Measurements from ENCODE around the gene CGN.

The CGN gene

DNA sequence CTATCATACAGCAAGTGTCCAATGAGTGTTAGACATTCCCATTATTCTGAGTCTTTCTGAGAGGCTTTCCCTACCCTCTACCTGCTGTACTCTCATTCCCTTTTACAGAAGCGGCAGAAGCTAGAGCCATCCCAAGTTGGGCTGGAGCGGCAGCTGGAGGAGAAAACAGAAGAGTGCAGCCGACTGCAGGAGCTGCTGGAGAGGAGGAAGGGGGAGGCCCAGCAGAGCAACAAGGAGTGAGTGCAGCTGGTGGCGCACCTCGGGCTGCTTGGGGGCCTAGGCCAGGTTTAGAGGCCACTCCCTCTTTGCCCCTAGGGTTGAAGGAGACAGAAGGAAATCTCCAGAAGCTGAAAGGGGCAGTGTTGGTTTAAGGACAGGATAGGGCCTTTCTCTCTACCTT is 12.1 kb downstream of the CGN start:
- DNase-seq: no peak

DNA sequence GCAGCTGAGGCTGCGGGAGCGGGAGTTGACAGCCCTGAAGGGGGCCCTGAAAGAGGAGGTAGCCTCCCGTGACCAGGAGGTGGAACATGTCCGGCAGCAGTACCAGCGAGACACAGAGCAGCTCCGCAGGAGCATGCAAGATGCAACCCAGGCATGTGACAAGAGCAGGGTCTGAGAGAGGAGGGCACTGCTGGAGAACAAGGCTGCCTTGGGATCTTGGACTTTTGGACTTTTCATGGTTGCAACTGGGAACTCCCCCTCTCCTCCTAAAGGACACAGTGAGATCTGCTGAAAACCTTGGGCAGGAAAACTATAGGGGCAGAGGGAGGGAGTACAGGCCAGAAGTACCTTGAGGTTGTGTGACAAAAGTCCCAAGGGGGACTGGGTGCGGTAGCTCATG is 13.5 kb downstream of the CGN start:
- DNase-seq: no peak

DNA sequence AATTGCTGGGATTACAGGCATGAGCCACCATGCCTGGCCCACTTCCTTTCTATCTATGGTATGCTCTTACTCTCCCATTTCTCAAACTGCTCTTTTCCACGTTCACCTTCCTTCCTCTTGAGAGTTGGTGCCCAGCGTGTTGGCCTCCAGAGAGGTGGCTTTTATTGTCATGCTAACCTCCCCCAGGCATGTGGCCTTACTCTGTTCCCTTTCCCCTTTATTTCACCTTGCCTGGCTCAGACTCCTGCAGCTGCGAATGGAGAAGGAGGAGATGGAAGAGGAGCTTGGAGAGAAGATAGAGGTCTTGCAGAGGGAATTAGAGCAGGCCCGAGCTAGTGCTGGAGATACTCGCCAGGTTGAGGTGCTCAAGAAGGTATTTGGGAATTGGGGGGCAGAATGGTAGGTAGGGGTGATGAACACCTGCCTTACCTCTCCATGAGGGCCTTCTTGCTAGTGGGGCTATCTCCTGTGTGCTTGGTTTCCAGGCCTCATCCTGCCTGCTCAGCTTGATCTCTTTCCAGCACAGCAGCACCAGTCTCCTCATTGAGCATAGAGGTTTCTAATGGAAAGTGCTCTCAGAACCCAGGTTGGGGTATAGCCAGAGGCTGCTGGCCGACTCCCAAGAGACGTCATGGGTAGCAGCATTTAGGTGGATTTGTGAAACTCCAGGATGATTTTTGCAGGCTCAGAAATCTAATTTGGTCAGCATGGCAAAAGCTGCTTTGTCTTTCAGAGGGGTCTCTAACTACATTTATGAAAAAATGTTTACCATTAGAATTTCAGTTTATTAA is 15.7 kb downstream of the CGN start:
- DNase-seq: no peak

DNA sequence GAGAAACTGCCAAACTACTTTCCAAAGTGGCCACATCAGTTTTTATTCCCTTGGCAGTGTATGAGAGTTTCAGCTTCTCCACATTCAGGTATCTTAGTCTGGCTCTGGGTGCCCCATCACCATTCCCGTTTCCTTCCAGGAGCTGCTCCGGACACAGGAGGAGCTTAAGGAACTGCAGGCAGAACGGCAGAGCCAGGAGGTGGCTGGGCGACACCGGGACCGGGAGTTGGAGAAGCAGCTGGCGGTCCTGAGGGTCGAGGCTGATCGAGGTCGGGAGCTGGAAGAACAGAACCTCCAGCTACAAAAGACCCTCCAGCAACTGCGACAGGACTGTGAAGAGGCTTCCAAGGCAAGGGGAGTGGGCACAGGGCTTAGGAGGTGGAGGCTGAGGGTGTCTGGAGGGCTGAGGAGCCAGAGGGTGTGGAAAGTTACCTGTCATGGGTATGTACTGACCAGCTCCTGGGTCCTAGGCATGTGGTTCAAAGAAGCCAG is 18.1 kb downstream of the CGN start:
- DNase-seq: no peak

DNA sequence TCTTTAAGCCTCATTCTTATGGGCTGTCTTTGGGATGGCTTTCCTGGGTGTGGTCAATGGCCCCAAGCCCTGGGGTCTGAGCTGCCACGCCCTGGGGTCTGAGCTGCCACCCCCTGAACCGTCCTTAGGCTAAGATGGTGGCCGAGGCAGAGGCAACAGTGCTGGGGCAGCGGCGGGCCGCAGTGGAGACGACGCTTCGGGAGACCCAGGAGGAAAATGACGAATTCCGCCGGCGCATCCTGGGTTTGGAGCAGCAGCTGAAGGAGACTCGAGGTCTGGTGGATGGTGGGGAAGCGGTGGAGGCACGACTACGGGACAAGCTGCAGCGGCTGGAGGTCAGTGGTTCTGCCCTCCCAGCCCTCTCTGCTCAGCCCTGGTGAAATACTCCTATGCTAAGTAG is 18.6 kb downstream of the CGN start:
- DNase-seq: no peak

DNA sequence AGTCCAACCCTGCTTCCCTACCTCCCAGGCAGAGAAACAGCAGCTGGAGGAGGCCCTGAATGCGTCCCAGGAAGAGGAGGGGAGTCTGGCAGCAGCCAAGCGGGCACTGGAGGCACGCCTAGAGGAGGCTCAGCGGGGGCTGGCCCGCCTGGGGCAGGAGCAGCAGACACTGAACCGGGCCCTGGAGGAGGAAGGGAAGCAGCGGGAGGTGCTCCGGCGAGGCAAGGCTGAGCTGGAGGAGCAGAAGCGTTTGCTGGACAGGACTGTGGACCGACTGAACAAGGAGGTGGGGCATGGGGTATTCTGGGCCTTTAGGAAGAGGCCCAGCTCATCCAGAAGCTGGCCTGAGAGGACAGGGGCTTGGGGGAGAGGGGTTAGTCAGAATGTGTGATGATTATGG is 19.3 kb downstream of the CGN start:
- DNase-seq: no peak

DNA sequence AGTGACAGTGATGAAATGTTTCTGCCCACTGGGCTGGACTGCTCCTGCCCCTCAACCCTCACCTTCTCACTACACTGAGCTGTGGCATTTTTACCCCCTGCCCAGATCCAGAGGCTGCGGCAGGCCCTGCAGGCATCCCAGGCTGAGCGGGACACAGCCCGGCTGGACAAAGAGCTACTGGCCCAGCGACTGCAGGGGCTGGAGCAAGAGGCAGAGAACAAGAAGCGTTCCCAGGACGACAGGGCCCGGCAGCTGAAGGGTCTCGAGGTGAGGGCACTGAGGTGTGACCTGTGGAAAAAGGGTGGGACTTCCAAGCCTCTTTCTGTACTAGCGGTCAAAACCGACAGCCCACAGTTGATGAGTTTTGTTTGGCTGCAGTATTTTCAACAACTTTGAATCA is 22.7 kb downstream of the CGN start:
- no peak for DNase-seq

DNA sequence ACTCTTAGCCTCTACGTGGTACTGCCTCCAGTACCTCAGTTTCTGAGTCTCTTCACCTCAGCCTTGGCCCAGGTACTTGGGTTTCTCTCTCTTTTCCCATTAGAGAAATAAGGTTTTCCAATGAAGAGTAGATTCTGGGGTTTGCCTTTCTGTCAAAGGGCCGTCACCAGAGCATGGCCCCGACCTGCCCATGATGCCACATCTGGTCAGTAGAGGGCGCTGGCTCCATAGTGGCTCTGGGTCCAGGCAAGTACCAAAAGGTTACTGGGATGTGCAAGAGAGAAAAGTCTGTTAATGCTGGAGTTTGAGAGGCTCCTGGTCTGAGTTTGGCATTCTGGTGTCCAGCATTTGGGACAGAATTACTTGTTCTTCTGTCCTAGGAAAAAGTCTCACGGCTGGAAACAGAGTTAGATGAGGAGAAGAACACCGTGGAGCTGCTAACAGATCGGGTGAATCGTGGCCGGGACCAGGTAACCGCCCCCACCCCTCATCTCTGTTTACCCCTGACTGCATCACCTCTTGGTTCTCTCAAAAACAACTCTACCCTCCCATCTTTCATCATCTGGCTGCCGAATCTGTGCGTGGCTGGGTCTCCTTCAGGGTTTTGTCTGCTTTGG is 23.6 kb downstream of the CGN start:
- DNase-seq: peak; percentile 75 to 80

DNA sequence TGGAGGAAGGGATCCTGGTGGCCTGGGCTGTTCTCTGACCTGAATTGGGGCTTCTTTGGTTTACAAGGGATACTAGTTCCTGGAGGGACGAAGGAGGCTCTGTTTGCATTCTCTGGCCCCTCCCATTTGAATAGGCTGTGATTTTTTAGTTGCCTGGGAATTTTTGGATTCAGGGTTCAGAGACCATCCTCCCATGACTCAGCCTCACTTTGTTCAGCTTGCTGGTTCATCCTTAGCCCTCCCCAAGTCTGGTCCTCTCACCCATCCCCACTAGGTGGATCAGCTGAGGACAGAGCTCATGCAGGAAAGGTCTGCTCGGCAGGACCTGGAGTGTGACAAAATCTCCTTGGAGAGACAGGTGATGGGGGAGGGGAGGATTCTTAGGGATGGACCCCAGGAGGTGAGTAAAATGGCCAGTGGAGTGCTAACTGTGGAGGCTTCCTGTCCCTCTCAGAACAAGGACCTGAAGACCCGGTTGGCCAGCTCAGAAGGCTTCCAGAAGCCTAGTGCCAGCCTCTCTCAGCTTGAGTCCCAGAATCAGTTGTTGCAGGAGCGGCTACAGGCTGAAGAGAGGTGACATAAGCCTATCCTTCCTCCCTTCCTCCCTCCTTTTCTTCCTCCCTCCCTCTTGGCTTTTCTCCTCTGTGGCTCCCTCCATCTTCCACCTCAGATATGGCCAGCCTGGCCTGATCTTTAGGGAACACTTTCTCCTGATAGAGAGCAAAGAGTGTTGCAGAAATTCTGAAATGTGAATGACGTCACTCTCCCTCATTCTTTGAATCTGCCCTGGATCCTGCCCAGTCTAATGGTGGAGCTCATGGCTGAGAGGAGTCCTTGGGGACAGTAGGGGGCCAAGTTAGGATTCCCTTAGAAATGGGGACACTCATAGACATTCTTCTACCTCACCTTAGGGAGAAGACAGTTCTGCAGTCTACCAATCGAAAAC is 24.4 kb downstream of the CGN start:
- DNase-seq: no peak

DNA sequence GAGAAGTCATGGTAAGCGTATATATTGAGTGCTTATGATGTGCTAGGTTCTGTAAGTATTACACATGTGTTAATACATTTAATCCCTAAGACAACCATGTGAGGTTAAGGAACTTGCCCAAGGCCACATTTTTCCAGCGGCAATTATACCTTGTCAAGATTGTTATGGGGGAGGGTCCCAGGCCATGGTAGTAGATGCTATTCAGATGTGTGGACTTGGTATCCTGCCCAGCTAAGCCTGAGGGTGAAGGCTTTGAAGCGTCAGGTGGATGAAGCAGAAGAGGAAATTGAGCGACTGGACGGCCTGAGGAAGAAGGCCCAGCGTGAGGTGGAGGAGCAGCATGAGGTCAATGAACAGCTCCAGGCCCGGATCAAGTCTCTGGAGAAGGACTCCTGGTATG is 25.3 kb downstream of the CGN start:
- DNase-seq: no peak

DNA sequence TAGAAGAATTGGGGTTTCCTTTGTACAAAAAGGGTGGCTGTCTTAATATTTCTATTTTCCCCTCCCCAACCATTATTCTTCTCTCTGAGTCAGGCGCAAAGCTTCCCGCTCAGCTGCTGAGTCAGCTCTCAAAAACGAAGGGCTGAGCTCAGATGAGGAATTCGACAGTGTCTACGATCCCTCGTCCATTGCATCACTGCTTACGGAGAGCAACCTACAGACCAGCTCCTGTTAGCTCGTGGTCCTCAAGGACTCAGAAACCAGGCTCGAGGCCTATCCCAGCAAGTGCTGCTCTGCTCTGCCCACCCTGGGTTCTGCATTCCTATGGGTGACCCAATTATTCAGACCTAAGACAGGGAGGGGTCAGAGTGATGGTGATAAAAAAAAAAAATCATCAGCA is 25.9 kb downstream of the CGN start:
- no peak for DNase-seq

DNA sequence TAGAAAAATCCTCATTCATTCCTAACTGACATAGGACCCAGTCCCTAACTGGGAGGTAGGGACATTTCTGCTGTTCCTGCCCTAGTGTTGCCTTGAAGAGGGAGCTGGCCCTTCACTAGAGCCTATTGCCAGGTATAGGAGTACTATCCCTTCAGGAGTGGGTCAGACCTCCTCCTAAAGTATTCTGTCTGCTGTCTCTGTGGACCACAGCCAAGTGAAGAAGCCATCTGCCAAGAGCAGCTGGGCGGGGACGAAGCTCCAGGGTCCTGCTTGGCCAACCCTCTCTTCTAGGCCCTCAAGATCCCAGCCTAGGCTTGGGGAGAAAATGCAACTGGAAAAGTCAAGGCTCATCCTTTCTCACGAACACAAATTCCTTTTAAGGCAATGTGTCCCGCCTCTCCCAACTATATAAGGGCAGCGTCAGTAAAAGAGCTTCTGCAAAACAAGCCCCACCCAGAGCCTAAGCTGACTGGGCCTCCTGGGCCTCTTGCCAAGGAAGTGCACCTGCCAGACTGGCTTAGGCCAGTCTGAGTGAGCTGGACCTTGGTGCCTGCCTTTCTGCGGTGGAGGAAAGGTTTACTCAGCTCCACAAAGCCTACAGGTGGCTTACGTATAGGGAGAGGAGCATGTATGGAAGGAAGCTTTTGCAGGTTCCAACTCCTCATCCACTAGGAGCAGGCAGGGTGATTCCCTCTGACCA is 28.3 kb downstream of the CGN start:
- DNase-seq: peak; percentile 44 to 66

DNA sequence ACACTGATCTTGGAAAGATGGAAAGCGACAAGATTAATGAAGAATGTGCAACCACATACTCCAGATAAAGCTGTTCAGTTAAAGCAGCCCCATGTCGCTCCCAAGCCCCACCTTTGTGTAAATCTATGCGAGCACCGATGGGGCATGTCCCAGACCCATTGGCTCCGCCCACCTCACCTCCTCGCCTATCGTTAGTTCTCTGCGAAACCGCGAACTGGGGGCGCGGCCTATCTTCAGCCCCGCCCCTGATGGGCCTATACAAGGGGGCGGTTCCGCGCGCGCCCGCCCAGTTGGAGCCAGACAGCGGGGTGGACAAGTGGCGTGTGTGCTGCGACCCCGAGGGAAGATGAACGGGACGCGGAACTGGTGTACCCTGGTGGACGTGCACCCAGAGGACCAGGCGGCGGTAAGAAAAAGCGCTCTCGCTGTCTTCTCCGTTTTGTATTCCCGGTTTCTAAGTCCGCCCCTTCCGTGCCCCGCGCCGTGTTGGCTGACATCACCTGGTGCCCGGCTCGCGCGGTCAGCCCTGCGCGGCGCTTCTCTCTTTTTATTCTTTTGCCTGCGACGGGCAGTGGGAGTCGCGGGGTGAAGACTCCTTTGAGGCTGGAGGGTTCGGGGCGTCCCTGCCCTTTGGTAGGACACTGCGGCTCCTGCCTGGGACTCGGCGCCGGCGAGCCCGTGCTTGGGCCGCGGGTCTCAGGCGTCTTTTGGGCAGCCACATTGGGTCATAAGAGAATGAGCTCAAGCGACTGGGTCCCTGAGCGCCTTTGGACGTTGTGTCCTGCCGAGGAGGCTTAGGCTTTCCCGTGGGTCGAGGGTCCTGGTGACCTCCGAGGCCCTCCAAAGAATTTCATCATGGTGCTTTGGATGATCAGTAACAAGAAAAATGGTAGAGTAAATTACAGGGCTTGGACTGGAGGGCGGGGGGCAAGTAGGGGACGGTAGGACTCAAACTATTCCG is 29.1 kb downstream of the CGN start, which contains the start of gene TUFT1:
Gene TUFT1, plus strand, starts transcription at position 289 of the 961 bp plus-strand sequence. Its CDS starts 58 bp downstream, at position 347.
- DNase-seq: peak; percentile 88 to 92

DNA sequence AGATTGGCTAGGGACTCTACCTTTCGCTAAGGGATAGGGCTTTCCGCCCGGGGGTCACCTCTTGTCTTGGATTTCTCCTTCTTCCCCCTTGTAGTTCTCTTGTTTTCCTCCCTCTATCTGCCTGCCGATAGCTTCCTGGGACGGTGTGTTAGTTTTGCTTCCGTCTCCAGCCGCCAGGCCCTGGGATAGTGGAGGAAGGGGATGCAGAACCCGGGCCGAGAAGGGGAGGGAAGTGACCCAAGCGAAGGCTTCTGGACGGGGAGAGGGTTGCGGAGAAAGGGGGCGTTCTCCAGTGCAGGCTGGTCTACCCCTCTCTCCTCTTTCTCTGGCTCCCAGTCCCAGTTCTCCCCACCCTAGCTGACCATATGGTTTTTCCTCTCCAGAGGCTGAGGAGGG is 29.8 kb downstream of the CGN start:
- no peak for DNase-seq

DNA sequence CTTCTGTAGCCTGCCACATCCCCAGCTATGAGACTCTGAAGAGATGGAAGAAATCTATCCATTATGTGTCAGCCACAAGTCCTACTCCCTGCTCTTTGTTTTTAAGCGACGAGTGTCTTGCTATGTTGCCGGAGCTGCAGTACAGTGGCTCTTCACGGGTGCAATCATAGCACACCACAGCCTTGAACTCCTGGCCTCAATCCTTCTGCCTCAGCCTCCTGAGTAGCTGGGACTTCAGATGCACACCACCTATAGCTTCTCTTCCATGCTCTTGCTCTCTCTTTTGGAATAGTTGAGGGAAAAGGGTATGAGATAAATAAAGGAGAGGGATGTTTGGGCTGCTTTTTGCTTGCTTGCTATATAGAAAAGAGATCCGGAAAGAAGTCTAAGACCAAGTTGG is 30.6 kb downstream of the CGN start:
- DNase-seq: no peak

DNA sequence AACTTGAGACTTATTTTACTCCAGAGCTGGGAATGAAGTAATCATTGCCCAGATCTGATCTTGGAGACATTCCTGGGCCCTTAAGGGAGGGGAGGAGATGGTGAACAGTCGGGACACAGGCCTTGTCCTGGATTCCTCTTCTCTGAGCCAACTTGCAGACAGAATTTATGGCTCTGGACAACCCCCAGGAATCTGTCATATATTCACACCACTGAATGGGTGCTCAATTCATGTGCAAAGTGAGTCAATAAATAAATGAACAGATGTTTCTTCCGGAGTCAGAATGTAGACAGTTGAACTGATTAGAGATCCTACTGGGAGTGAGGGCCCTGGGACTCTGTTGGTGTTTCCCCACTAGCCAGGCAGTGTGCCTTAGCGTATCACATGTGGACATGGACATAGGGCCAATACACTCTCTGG is 31.5 kb downstream of the CGN start:
- DNase-seq: no peak

DNA sequence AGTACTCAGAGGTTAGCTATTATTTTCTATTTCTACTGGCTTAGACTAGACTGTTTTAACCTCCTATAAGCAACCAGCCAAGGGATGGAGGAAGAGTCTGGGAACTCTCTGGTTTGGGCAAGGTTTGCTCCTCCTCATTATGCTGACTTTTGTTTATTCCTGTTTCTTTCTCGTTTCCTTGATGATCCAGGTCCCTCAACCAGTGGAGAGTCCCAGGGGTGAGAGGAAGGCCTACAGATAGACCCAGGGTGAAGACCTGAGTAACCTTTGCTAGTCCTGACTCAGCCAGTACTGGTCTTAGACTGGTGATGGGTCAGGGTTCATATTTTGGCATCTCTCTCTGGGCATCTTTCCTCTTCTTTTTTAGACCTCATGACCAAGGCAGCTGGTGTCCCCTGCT is 34.4 kb downstream of the CGN start:
- DNase-seq: no peak

DNA sequence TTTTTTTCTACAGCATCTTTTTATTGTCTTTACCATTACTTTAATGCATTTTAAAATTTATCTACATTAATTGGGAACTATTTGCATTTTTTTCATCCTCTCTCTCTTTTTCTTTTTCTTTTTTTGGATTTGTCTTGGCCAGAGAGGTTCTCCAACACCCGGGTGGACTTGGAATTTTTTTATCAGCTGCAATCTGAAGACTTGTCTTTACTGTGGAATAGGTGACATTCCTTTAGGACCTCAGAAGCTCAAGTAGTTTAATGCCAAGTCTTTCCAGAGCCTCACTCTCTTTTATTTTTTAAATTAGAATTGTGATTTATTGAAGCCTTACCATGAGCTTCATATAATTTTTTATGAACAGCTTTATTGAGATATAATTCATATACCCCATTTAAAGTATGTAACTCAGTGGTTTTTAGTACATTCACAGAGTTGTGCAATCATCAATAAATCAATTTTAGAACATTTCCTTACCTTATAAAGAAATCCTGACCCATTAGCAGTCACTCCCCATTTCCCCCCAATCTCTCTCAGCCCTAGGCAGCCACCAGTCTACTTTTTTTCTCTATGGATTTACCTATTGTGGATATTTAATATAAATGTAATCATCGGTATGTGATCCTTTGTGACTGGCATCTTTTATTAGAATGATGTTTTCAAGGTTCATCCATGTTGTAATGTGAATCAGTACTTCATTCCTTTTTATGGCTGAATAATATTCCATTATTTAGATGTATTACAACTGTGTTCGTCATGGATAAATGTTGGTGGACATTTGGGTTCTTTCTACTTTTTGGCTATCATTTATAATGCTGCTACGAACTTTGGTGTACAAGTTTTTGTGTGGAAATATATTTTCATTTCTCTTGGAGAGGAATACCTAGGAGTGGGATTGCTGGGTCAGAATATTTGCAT is 35.1 kb downstream of the CGN start:
- DNase-seq: no peak

DNA sequence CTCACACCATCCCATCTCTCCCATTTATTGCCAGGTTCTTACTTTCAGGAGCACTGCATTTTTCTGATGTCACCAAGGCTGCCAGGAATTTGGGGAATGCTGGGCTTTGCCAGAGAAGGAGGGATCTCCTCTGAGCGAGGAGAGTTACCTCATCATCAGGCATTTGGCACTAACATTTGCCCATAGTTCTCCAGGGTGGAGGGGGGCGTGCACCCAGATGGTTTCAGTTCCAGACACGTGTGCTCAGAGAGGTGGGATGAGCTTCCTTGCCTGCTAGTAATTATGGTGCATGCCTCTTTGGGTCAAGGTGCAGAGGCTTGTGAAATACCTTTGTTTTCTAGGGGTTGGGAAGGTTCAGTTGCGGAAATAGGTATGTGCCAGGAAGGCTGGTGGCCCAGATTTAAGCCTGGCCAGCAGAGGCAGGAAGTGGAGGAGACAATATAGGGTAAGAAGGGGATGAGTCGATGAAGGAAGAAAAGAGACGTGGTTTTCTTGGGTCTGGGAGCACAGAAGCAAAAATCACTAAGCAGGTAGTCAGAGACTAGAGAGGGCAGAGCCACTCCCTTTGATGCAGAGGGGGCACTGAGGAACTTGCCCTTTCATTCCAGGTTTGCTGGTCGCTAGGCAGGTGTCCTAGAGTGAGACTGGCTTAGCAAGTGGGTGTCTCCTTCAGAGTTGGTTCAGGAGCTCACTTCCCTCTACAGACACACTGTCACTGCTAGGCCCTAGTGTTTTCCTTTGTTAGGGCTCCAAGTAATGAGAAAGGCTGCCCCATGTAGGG is 36.1 kb downstream of the CGN start:
- no peak for DNase-seq

Data from inflammatory macrophage (primary cell).